H1 (cell line): Measurements from ENCODE around the gene LDLRAD3. TPM values are rescaled to one million over a fixed set of nuclear protein-coding genes. Genes with fewer than 3 reads are reported as not detected.

Experiments used
- CHD7 ChIP-seq: fragments of 300-600 bp; sonication (generic); IDR thresholded peaks from 2 replicates; pipeline ENCODE4 v1.7.1; 2012; ENCODE audit warnings: low read length, moderate library complexity, mild to moderate bottlenecking, inconsistent platforms; ENCODE audit not compliant: insufficient replicate concordance
- FOSL1 ChIP-seq: IDR thresholded peaks from 2 replicates; pipeline ENCODE4 v1.6.1; 2011; ENCODE audit warnings: mild to moderate bottlenecking, low read depth, low read length, moderate library complexity; ENCODE audit not compliant: insufficient read depth
- HDAC6 ChIP-seq: IDR thresholded peaks from one replicate; pipeline ENCODE4 v1.7.1; 2012; ENCODE audit warnings: low read depth, mild to moderate bottlenecking, inconsistent platforms, low read length, moderate library complexity
- RAD21 ChIP-seq, 2 experiments: IDR thresholded peaks in 1 of 2; conservative IDR thresholded peaks in 1 of 2; 2 replicates each; pipeline ENCODE4 v1.6.1; 2011; ENCODE audit warnings: low read depth in 2 of 2, low read length in 2 of 2, improper control_type of control experiment in 1 of 2, inconsistent platforms in 1 of 2, mild to moderate bottlenecking in 1 of 2, moderate library complexity in 1 of 2
- SUZ12 ChIP-seq: fragments of 200-600 bp; sonication (generic); IDR thresholded peaks from 2 replicates; pipeline ENCODE4 v1.6.1; 2012; ENCODE audit warnings: mild to moderate bottlenecking, inconsistent platforms, low read length, moderate library complexity, mixed read lengths
- polyA plus RNA-seq, 7 experiments: library from polyadenylated mRNA; depleted of rRNA in 3 of 7; stranded (reverse) in 5 of 7; unstranded in 2 of 7; fragments of >200 nt in 5 of 7; fragments of 200-250 nt in 2 of 7; gene quantifications; 1 replicate in 5 of 7; 2 replicates in 1 of 7; 4 replicates in 1 of 7; pipeline versions ENCODE4 v1.2.1 to v1.2.3, GENCODE V29; 2011 to 2013; ENCODE audit warnings: missing spikeins in 2 of 7, mixed read lengths in 2 of 7
- total RNA-seq: library from RNA; stranded (reverse); fragmentation: NEBNext Ultra II Directional; extraction: Animal tissue kit (Norgen Biotek cat#: 25700); gene quantifications from 2 replicates; pipeline ENCODE4 v1.2.1, GENCODE V29; 2021

Gene LDLRAD3
- total and polyA plus RNA-seq, 2 of the 8 experiments (the other 6 are each of a cell fraction or from before 2014, with no cell fraction given) = 18.6 to 22.8 TPM

DNA sequence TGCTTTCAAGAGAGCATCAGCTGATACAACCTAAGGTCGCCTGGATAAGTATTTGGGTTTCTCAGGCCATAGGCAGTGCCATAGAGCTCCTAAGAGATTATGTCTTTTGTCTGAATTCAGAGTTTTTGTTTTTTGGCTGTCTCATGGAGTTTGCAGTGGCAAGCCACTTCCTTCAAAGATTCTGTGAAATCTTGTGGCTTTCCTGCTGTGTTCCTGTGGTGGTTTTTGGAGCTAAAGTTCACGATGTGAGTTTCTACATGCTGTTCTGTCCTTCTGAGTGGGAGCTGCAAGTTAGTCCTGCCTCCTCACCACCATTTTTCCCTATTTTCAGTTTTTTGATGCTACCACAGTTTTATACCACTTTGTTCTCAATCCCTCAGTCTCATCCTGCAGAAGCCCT, 234.0 kb downstream of the LDLRAD3 start (continued):
- TF ChIP-seq CHD7 (no peak), RAD21 (IDR thresholded peaks at IDR 0.05 in 1 of 2, conservative IDR thresholded peaks at IDR 0.05 in 1 of 2; ENCODE audit: low read depth in 2 of 2, low read length in 2 of 2) (no peak), FOSL1 (no peak), HDAC6 (no peak), SUZ12 (no peak)
- TF ChIP-seq, all 59 proteins: peak for 0
